H9 (cell line): Measurements from ENCODE around the gene KDM4F. TPM values are rescaled to one million over a fixed set of nuclear protein-coding genes. Genes with fewer than 3 reads are reported as not detected.

Source experiments
- DNase-seq: peaks from one replicate; pipeline ENCODE4 v3.0.0-alpha.2; 2017
- H2AFZ ChIP-seq: one replicate; pipeline ENCODE4 v1.6.1; 2013; ENCODE audit warnings: mild to moderate bottlenecking, low read length, control low read depth, moderate library complexity
- H2AK5ac ChIP-seq: 2 replicates; pipeline ENCODE4 v1.6.1; 2013; ENCODE audit warnings: low read length, control low read depth, mixed read lengths; ENCODE audit not compliant: insufficient read length
- H2BK120ac ChIP-seq: one replicate; pipeline ENCODE4 v1.6.1; 2013; ENCODE audit warnings: low read depth, mild to moderate bottlenecking, low read length, control low read depth, inconsistent platforms; ENCODE audit not compliant: poor library complexity, severe bottlenecking
- H2BK12ac ChIP-seq: 2 replicates; pipeline ENCODE4 v1.6.1; 2013; ENCODE audit warnings: low read length, control low read depth, mixed read lengths, low read depth; ENCODE audit not compliant: insufficient read length
- H2BK15ac ChIP-seq: 2 replicates; pipeline ENCODE4 v1.6.1; 2013; ENCODE audit warnings: low read depth, low read length, control low read depth
- H2BK20ac ChIP-seq: one replicate; pipeline ENCODE4 v1.6.1; 2013; ENCODE audit warnings: low read depth, mild to moderate bottlenecking, low read length, control low read depth, inconsistent platforms; ENCODE audit not compliant: poor library complexity, severe bottlenecking
- H2BK5ac ChIP-seq: 2 replicates; pipeline ENCODE4 v1.6.1; 2013; ENCODE audit warnings: low read length, control low read depth, mixed read lengths; ENCODE audit not compliant: insufficient read length
- H3K14ac ChIP-seq: 2 replicates; pipeline ENCODE4 v1.6.1; 2013; ENCODE audit warnings: low read length, control low read depth; ENCODE audit not compliant: insufficient read depth
- H3K18ac ChIP-seq: 2 replicates; pipeline ENCODE4 v1.6.1; 2013; ENCODE audit warnings: low read depth, mild to moderate bottlenecking, mixed read lengths, low read length, control low read depth; ENCODE audit not compliant: insufficient read length
- H3K23ac ChIP-seq: 2 replicates; pipeline ENCODE4 v1.6.1; 2013; ENCODE audit warnings: low read length, control low read depth, mixed read lengths, low read depth; ENCODE audit not compliant: insufficient read length
- H3K23me2 ChIP-seq: 2 replicates; pipeline ENCODE4 v1.6.1; 2013; ENCODE audit warnings: low read depth, mild to moderate bottlenecking, mixed read lengths, low read length, control low read depth; ENCODE audit not compliant: insufficient read length, poor library complexity, severe bottlenecking
- H3K27ac ChIP-seq: 2 replicates; pipeline ENCODE4 v1.5.1; 2013; ENCODE audit warnings: low read length, control low read depth, mixed read lengths, low read depth; ENCODE audit not compliant: insufficient read length
- H3K27me3 ChIP-seq: 2 replicates; pipeline ENCODE4 v1.6.1; 2013; ENCODE audit warnings: low read length, control low read depth, inconsistent platforms; ENCODE audit not compliant: insufficient read depth
- H3K4ac ChIP-seq: 2 replicates; pipeline ENCODE4 v1.6.1; 2013; ENCODE audit warnings: low read depth, mild to moderate bottlenecking, control low read depth, inconsistent platforms, low read length, moderate library complexity
- H3K4me1 ChIP-seq: 2 replicates; pipeline ENCODE4 v1.6.1; 2013; ENCODE audit warnings: low read length, control low read depth, inconsistent platforms; ENCODE audit not compliant: insufficient read depth
- H3K4me2 ChIP-seq: 2 replicates; pipeline ENCODE4 v1.6.1; 2013; ENCODE audit warnings: low read length, control low read depth, mixed read lengths; ENCODE audit not compliant: insufficient read length, insufficient read depth
- H3K56ac ChIP-seq: 2 replicates; pipeline ENCODE4 v1.6.1; 2013; ENCODE audit warnings: low read depth, mild to moderate bottlenecking, mixed read lengths, low read length, control low read depth; ENCODE audit not compliant: insufficient read length
- H3K79me1 ChIP-seq: 2 replicates; pipeline ENCODE4 v1.6.1; 2013; ENCODE audit warnings: low read depth, mild to moderate bottlenecking, moderate library complexity, low read length, control low read depth, inconsistent platforms; ENCODE audit not compliant: insufficient read depth, poor library complexity, severe bottlenecking
- H3K79me2 ChIP-seq: 2 replicates; pipeline ENCODE4 v1.6.1; 2013; ENCODE audit warnings: low read length, control low read depth, inconsistent platforms; ENCODE audit not compliant: insufficient read depth
- H3K9ac ChIP-seq: 2 replicates; pipeline ENCODE4 v1.6.1; 2013; ENCODE audit warnings: low read length, control low read depth, mixed read lengths; ENCODE audit not compliant: insufficient read length; ENCODE audit errors: extremely low read depth
- H3K9me3 ChIP-seq: one replicate; pipeline ENCODE4 v1.6.1; 2013; ENCODE audit warnings: low read depth, low read length, inconsistent platforms; ENCODE audit not compliant: control insufficient read depth
- H3T11ph ChIP-seq: one replicate; pipeline ENCODE4 v1.6.1; 2013; ENCODE audit warnings: mild to moderate bottlenecking, low read length, control low read depth, inconsistent platforms
- H4K20me1 ChIP-seq: one replicate; pipeline ENCODE4 v1.6.1; 2013; ENCODE audit not compliant: control insufficient read depth, insufficient read length, insufficient read depth
- H4K5ac ChIP-seq: 2 replicates; pipeline ENCODE4 v1.6.1; 2013; ENCODE audit warnings: low read depth, mild to moderate bottlenecking, mixed read lengths, low read length, control low read depth; ENCODE audit not compliant: insufficient read length
- H4K8ac ChIP-seq: replicated peaks from 2 replicates; pipeline ENCODE4 v1.6.1; 2013; ENCODE audit warnings: low read length, control low read depth, mixed read lengths, low read depth; ENCODE audit not compliant: insufficient read length
- H4K91ac ChIP-seq: 2 replicates; pipeline ENCODE4 v1.6.1; 2013; ENCODE audit warnings: low read depth, mild to moderate bottlenecking, moderate library complexity, mixed read lengths, low read length, control low read depth; ENCODE audit not compliant: insufficient read length
- H3K27ac Mint-ChIP-seq, 3 experiments: 2 replicates in 2 of 3; 3 replicates in 1 of 3; pipeline ENCODE4 v1.8.0; 2020 to 2021; ENCODE audit warnings: mixed read lengths in 3 of 3, mild to moderate bottlenecking in 1 of 3, moderate library complexity in 1 of 3
- H3K27me3 Mint-ChIP-seq: 2 replicates; pipeline ENCODE4 v1.8.0; 2021; ENCODE audit warnings: low read depth, mild to moderate bottlenecking, moderate library complexity, mixed read lengths
- H3K36me3 Mint-ChIP-seq, 3 experiments: 2 replicates in 2 of 3; 3 replicates in 1 of 3; pipeline ENCODE4 v1.8.0; 2020 to 2021; ENCODE audit warnings: low read depth in 3 of 3, mixed read lengths in 3 of 3; ENCODE audit not compliant: insufficient read depth in 1 of 3
- H3K4me1 Mint-ChIP-seq, 2 experiments: 2 replicates each; pipeline ENCODE4 v1.8.0; 2020; ENCODE audit warnings: mixed read lengths in 2 of 2
- H3K4me3 Mint-ChIP-seq, 2 experiments: 2 replicates in 1 of 2; 3 replicates in 1 of 2; pipeline ENCODE4 v1.8.0; 2020 to 2021; ENCODE audit warnings: mild to moderate bottlenecking in 2 of 2, mixed read lengths in 2 of 2, moderate library complexity in 1 of 2
- H3K9me3 Mint-ChIP-seq, 2 experiments: 2 replicates in 1 of 2; 3 replicates in 1 of 2; pipeline ENCODE4 v1.8.0; 2020; ENCODE audit warnings: mild to moderate bottlenecking in 2 of 2, mixed read lengths in 2 of 2, moderate library complexity in 1 of 2
- CTCF ChIP-seq: fragments of 200-600 bp; sonication (generic); conservative IDR thresholded peaks from 3 replicates; pipeline ENCODE4 v1.8.0; 2021; ENCODE audit warnings: antibody characterized with exemption, mild to moderate bottlenecking
- total RNA-seq: library from RNA; stranded (reverse); gene quantifications from 2 replicates; pipeline ENCODE4 v1.2.1, GENCODE V29; 2021

KDM4F gene
- total RNA-seq, 1 experiment from 2014 or later: not detected

- no peak overlapping the region for H4K8ac ChIP-seq
- no peaks in the 10 kb centered on the region for H3K4me1 ChIP-seq
- H3K56ac ChIP-seq: no peak overlapping the region
- no peak overlapping the region for H2BK120ac ChIP-seq
- H3K27me3 ChIP-seq: no peaks in the 10 kb centered on the region
- no peaks in the 10 kb centered on the region for H3K9me3 ChIP-seq
- Mint-ChIP-seq H3K36me3 (no peaks in the 10 kb centered on the region; a peak in 1 of 7 replicates), H3K4me3 (no peak overlapping the region), H3K27me3 (peaks cover 24% of the 10 kb centered on the region), H3K27ac (no peak overlapping the region), H3K9me3 (no peaks in the 10 kb centered on the region), H3K4me1 (no peaks in the 10 kb centered on the region)
- H2BK15ac ChIP-seq: no peak overlapping the region
- no peak overlapping the region for H2BK12ac ChIP-seq
- DNase-seq: no peak
- H3K4ac ChIP-seq: no peak overlapping the region
- H3K79me1 ChIP-seq: no peaks in the 10 kb centered on the region
- no peak for TF ChIP-seq CTCF
- no peaks in the 10 kb centered on the region for H3K23me2 ChIP-seq
- no peak overlapping the region for H3K23ac ChIP-seq
- no peak overlapping the region for H2BK5ac ChIP-seq
- H3K18ac ChIP-seq: no peak overlapping the region
- no peak overlapping the region for H4K5ac ChIP-seq
- no peak overlapping the region for H3K9ac ChIP-seq
- H3T11ph ChIP-seq: no peak overlapping the region
- no peak overlapping the region for H2AK5ac ChIP-seq
- no peak overlapping the region for H3K14ac ChIP-seq
- no peaks in the 10 kb centered on the region for H4K20me1 ChIP-seq
- no peaks in the 10 kb centered on the region for H3K79me2 ChIP-seq
- no peak overlapping the region for H3K4me2 ChIP-seq
- H4K91ac ChIP-seq: no peak overlapping the region
- no peak overlapping the region for H2AFZ ChIP-seq
- H3K27ac ChIP-seq: no peak overlapping the region
- no peak overlapping the region for H2BK20ac ChIP-seq
These were observed 37.8 kb upstream of the KDM4F start for GRCh38 chr11:95011376-95011775.
